NCI-H1048 (cell line): ENCODE measurements around the gene SLC25A17.
"Not testable (repeated sequence)": the region's sequence is repeated elsewhere in the genome, so short reads cannot be mapped to it uniquely, and the experiment has no call there.

Experiments
- DNase-seq: peaks from one replicate; lab custom pipeline; 2025; lab: John Stamatoyannopoulos, UW

SLC25A17 gene

GRCh38 chr22:40818747-40819598 is at the start of gene SLC25A17:
SLC25A17 (minus strand) TSS chr22:40819346; CDS start chr22:40819248, 98 bp downstream.
- DNase-seq, result peak; percentile 86

- not testable (repeated sequence) for DNase-seq
Observed at GRCh38 chr22:40868379-40868778, 49.2 kb upstream of the SLC25A17 start.

DNA sequence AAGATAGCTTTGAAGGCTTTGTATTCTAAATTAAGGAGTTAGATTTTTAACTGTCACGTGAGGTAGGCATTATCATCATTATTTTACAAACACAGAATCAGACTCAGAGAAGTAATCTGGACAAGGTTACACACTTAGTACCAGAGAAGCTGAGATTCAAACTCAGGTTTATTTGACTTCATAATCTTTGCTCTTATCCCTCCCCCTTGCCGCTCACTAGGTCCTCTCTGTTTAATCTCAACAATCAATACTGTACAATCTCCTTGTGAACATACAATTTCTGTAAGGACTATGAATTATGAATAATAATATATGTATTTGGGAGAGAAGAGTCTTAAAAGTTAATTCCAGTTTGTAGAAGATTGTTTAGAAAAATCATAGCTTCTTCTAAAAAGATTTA is 48.0 kb upstream of the SLC25A17 start:
- DNase-seq, result no peak

DNA sequence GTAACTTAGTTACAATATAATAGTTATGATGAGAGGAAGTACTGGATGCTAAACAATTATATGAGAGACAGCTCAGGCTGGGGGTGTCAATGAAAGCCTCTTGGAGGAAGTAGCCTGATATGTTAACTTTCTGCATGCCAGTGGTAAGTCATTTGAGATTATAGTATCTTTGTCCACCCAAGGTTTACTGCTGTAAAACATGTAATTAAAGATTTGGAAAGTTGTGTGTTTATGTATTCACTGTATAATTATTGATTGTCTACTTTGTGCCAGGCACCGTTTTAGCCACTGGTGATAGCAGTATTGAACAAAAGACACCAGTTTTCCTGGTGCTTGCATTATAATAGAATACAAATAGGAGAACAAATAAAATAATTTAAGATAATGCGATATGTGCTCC is 43.4 kb upstream of the SLC25A17 start:
- no peak for DNase-seq

- no peak for DNase-seq
Observed at GRCh38 chr22:40862013-40862412, 42.9 kb upstream of the SLC25A17 start, which contains the start of gene DNAJB7. DNAJB7 (minus strand) TSS chr22:40862113; CDS start chr22:40861994, 119 bp downstream.

DNA sequence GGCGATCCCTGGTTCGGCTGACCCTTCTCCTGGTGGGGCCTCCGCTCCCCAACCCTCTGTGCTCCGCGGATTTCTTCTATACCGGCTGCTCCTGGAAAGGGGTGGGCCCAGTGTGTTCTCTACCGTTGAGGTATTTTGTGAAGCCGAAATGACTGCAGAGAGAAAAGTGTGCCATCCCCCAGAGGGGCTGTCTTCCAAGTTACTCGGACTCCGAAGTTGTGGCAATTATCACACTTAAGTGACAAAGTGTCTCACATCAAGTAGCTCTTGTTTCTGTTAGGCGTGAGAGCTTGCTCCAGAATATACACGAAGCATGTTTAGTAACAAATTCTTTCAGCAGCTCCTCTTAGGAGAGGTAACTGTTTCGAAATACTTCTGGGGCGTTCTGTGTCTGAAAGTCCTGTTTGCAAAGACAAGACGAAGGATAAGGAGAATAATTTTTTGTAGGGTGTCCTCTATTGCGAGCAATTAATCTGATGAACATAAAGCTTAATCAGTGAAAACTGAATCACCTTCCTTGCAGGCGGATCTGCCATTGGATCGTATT is 38.2 kb upstream of the SLC25A17 start:
- no peak for DNase-seq

GRCh38 chr22:40856513-40857308 is 37.6 kb upstream of the SLC25A17 start, which contains the start of the genes ST13 and XPNPEP3:
ST13 (minus strand) TSS chr22:40856639; CDS start chr22:40856540, 99 bp downstream.
XPNPEP3 (plus strand) TSS chr22:40857148; CDS start chr22:40857182, 34 bp downstream.
- DNase-seq, result peak; percentile 86

GRCh38 chr22:40855979-40856512 is 36.9 kb upstream of the SLC25A17 start:
- DNase-seq, result no peak

GRCh38 chr22:40855071-40855978 is 36.2 kb upstream of the SLC25A17 start:
- no peak for DNase-seq

DNA sequence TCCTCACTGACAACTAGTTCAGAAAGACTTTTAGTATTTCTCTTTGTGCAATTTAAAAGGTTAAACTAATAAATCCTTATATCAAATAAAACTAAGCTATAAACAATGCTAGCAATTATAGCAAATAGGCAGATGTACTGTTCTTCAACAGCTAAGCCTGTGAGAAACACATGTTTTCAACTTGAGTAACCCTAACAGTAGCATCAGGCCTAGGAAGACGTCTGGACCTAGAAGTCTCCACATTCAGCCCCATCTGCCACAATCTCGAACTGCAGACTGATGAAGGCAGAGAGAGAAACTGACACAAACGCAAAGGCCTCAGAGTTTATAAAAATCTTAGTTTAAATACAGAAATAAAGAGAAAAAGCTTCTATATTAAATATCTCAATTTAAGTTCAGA is 34.8 kb upstream of the SLC25A17 start:
- no peak for DNase-seq

DNA sequence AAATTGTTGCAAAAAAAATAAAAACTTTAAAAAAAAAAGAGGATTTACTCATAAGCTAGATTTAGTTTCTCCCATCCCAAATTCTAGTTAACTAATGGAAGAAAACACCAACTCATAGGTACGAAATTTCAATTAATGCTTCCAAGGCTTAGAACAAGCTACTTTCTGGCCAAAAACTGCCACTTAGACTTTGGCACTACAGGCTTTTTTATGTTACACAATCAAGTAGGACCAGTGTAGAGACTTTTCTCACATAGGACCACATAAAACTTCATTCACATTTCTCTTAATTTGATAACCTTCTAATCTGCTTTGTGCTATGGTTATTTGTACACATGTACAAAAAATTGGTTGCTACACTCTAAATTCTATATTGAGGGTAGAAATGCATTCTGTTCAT is 34.2 kb upstream of the SLC25A17 start:
- no peak for DNase-seq

GRCh38 chr22:40845816-40846215 is 26.7 kb upstream of the SLC25A17 start:
- DNase-seq, result not testable (repeated sequence)

GRCh38 chr22:40844951-40845350 is 25.8 kb upstream of the SLC25A17 start:
- no peak for DNase-seq

GRCh38 chr22:40838486-40838885 is 19.3 kb upstream of the SLC25A17 start:
- no peak for DNase-seq

- DNase-seq, result no peak
Observed at GRCh38 chr22:40834619-40835018, 15.5 kb upstream of the SLC25A17 start.

- no peak for DNase-seq
Observed at GRCh38 chr22:40829131-40829530, 10.0 kb upstream of the SLC25A17 start.

DNA sequence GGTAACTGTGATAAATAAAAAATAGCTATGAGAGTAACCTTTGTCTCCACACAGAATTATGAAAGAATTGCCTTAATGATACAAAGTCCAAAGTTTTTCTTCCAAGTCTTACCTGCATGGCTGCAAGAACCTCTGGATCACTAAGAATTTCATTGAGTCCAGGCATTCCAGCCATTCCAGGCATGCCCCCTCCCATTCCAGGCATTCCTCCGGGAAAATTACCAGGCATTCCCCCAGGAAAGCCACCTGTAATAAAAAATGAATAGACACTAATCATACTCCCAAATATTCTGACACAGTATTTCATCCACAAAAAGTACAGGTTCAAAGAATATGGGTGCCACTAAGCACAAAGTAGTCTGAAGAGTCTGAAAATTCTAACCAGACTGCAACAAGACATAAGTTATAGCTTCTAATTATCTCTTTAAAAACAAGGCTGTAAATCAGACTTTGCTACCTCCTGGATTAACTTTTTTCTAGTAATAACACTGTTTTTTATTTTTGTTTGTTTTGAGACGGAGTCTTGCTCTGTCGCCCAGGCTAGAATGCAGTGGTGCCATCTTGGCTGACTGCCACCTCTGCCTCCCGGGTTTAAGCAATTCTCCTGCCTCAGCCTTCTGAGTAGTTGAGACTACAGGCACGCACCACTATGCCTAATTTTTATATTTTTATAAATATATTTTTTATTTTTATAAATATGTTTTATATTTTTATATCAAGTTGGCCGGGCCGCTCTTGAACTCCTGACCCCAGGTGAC is 8.0 kb upstream of the SLC25A17 start:
- no peak for DNase-seq

- DNase-seq, result not testable (repeated sequence)
Observed at GRCh38 chr22:40826292-40826691, 7.1 kb upstream of the SLC25A17 start.

- no peak for DNase-seq
Observed at GRCh38 chr22:40823426-40823825, 4.3 kb upstream of the SLC25A17 start.

- no peak for DNase-seq
Observed at GRCh38 chr22:40819599-40820140, 524 bp upstream of the SLC25A17 start.
